ENCODE data around the gene PROK2.

GRCh38 chr3:71760140-71760539 is 24.8 kb downstream of the PROK2 start:
- TF ChIP-seq CTCF (IDR thresholded peaks at IDR 0.05) (no peak), POLR2A (IDR thresholded peaks at IDR 0.05) (no peak)

Measured in gastroesophageal sphincter (tissue), 3 donors.